HG03571 (cell line): ENCODE data around the gene CRYBA4.

Experiments
- ATAC-seq: cut with Tn5 transposase; IDR thresholded peaks from one replicate; pipeline ENCODE4 v1.9.1; 2021; ENCODE audit not compliant: unreplicated experiment

CRYBA4 gene

DNA sequence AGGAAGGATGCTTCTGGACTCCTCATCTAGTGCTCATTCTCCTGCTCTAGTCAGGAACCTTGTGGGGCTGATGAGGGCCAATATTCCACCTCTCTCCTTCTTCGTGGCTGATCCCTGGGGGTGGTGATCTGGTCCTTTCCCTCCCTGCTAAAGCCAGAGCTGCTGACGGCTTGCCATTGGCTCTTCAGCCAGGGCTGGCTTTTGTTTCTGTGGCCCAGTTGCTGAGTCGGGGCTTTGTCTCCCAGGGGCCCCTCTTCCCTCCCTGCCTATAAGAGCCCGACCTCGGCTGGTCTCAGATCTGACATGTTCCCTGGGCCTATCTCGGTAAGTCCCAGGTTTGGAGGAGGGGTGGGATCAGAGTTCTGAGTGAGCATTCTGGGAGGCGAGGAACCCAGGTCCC lies at the start of gene CRYBA4:
CRYBA4 (plus strand) TSS at position 301 of the 400 bp plus-strand sequence. CDS start 634 bp downstream, outside the sequence.
- ATAC-seq, result no peak

- ATAC-seq, result no peak
Observed at GRCh38 chr22:26573026-26573662, 48.6 kb upstream of the CRYBA4 start.

DNA sequence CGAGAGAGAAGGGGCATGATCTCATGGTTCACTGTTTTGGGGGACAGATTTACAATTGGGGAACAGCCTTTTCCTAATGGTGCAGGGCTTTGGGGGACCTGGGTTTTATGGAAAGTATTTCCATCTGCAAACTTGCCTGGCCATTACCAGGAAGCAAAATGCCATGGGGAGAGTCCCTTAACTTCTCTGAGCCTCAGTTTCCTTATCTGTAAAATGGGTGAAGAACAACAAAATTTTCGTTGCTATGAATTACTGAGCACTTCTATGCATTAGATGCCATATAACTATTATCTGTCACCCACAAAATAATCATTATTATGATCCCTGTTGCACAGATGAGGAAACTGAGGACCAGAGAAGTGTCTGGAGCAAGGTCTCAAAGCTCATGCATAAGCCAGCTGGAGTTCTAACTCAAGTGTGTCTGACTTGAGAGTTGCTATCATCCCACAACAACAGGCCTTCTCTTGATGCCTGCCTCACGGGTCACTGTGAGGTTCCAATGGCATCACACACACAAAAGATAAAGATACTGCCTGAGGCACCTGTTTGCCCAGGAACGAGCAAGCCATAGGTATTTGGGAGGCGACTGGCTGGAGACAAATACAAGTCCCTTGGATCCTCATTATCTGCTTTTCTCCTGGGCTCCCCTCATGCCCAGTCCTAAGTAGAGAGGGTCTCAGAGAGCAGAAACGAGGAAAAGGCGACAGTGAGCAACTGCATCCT lies 47.6 kb upstream of the CRYBA4 start:
- no peak for ATAC-seq

GRCh38 chr22:26576026-26576680 lies 45.6 kb upstream of the CRYBA4 start:
- no peak for ATAC-seq

DNA sequence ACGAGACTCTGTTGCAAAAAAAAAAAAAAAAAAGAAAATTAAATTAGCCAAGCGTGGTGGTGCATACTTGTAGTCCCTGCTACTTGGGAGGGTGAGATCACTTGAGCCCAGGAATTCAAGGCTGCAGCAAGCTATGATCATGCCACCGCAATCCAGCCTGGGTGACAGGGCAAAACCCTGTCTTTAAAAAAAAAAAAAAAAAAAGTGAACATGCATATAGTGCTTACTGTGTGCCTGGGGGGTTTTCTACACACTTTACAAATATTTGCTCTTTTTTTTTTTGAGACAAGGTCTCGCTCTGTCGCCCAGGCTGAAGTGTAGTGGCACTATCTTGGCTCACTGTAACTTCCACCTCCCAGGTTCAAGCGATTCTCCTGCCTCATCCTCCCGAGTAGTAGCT lies 44.7 kb upstream of the CRYBA4 start:
- no peak for ATAC-seq

- no peak for ATAC-seq
Observed at GRCh38 chr22:26579331-26579886, 42.4 kb upstream of the CRYBA4 start.

- no peak for ATAC-seq
Observed at GRCh38 chr22:26580240-26580962, 41.4 kb upstream of the CRYBA4 start.

DNA sequence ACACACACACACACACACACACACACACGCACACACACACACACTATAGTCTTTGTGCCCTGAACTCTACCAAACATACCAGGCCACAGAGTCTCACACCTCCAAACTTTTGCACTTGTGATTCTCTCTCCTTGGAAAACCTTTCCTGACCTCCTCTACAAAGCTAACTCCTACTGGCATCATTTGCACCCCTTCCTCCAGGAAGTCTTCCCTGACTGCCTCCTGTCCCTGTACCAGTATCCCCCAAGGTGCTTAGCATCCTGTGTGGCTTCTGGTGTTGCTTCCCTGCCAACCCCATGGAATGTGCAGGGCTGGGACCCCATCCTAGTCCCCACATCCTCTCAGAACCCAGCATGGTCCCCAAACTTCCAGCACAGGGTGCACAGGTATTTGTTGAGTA lies 40.7 kb upstream of the CRYBA4 start:
- ATAC-seq, result no peak

DNA sequence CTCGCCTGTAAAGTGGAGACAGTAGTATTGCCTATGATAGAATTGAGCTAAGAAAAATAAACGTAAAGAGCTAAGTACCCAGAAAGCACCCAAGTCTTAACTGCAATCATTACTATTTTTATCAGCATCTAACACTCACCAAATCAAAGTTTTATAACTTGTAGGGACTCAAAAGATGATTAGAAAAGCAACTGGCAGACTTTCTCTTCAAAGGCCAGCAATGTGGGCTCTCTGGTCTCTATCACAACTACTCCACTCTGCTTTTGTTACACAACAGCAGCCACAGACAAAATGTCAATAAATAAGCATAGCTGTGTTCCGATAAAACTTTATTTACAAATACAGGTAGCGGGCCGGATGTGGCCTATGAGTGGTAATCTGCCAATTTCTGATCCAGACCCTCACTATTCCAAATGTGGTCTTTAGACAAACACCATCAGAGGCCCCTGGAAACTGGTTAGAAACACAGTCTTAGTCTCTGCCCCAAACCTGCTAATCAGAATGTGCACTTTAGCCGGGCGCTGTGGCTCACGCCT lies 40.1 kb upstream of the CRYBA4 start:
- ATAC-seq, result no peak

DNA sequence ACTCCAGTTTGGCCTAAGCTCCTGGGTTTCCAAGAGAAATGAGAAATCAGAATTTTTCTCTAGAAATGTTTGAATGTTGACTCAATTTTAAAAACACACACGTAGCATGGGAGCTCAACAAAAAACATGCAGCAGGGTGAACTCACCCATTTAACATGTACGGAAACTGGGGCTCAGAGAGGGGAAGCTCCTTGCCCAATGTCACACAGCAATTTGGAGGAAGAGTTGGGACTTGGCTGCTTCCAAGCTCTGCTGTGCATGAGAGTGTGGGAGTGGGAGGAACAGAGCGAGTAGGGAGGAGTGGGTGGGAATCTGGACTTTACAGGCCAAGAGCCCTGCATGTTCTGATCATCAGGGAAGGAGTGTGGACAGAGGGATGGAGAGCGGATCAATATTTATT lies 37.8 kb upstream of the CRYBA4 start:
- ATAC-seq, result no peak

GRCh38 chr22:26585104-26585790 lies 36.5 kb upstream of the CRYBA4 start:
- ATAC-seq, result no peak

- ATAC-seq, result no peak
Observed at GRCh38 chr22:26586556-26587325, 35.0 kb upstream of the CRYBA4 start.

DNA sequence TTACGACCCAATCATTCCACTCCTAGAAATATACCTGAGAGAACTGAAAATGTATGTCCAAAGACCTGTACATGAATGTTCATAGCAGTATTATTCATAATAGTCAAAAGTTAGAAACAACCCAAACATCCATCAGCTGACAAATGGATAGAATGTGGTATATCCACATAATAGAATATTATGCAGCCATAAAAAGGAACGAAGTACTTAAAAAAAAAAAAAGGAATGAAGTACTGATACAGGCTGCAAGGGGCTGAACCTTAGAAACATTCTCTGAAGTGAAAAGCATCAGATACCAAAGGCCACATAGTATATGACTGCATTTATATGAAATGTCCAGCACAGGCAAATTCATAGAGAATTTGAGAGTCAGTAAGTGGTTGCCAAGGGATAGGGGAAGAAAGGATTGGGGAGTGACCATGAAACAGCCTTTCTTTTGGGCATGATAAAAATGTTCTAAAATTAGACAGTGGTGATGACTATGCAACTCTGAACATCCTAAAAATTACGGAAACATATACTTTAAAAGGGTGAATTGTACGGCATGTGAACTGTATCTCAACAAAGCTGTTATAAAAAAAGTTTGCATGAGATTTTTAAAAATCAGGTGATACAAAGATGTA lies 33.7 kb upstream of the CRYBA4 start:
- no peak for ATAC-seq

GRCh38 chr22:26588729-26589366 lies 32.9 kb upstream of the CRYBA4 start:
- no peak for ATAC-seq

DNA sequence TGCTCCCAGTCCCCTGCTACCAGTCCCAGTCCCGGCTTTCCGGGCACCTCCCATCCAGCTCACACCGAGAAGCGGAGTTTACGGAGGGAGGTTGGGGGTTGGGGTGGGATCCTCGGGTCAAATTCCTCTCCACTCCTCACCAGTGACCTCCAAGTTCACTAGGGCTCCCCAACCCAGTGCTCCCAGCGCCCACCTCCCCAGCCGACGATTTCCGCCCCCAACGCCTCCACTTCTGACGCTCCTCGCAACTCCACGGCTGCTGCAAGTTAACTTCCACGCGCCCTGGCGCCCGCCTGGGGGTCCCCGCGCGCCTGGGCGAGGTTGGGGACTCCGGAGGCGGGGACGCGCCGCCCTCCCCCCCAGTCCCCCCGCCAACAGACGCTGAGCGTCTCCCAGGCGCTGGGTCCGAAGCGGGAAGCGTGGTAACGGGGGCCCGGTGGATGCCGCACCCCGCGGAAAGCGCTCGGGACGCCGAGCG lies 32.4 kb upstream of the CRYBA4 start:
- ATAC-seq, result no peak

DNA sequence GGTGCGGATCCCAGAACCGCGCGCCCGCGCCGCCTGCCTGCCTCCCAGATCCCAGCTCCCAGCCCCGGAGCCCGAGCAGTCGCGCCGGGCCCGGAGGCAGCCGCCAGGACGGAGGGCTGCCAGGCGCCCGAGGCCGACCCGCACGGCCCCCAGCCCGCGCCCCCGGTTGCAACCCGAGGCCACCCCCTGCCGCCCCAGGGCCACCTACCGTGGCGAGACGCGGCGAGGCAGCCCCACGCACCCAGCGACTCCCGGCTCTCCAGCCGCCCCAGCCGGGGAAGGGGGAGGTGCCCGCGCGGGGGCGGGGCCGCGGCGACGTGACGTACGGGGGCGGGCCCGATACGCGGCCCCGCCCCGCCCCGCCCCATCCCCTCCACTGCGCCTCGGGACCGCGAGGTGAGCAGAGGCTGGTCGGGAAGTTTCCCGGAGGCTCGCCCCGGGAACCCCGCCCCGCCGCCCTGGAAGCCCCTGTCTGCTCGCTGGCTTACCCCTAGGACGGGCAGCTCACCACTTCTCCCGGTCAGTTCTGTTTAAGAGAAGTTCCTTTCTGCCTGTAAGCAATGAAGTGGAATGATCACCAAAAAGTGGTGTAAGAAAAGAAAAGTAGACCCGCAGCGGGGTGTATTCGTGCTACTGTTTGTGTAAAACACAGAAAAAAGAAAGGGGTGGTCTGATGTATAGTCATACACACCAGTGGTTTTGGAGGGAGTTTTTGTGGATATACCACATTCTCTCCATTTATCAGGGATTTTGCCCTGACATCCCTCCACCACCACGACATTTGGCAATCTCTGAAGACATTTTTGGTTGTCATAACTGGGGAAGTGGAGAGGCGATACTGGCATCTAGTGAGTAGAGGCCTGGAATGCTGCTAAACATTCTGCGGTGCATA lies 31.7 kb upstream of the CRYBA4 start, which contains the start of gene TPST2:
TPST2 (minus strand) TSS at position 288 of the 892 bp plus-strand sequence. CDS start 48,502 bp downstream, outside the sequence.
- peak; percentile 73 for ATAC-seq

DNA sequence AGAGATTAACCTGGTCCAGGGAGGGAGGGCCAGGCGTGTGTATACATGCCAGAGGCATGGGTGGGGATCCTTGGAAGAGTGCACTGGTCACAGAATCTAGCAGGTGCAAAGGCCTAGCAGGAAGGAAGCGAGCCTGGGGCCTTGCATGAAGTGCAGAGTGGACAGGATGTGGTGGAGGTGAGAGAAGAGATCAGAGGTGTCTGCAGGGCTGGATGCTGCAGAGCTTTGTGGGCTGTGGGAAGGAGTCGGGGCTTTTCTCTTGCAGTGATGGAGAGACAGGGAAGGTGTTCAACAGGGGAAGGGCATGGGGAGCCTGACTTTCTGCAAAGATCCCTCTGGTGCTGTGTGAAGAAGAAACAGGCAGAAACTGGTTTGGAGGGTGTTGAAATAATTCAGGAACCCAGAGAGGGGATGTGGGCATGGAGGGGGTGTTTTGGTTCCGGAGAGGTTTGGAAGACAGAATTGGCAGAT lies 29.3 kb upstream of the CRYBA4 start:
- ATAC-seq, result peak; percentile 53
